ENCODE measurements around the gene FCHO1. TPM values are rescaled to one million over a fixed set of nuclear protein-coding genes. Genes with fewer than 3 reads are reported as not detected.

The FCHO1 gene
- total and polyA plus RNA-seq, 10 of the 15 experiments (the other 5 are each of a cell fraction or from before 2014, with no cell fraction given), result 0.14 to 45.8 (median 15.8) TPM

- TF ChIP-seq SKIL (IDR thresholded peaks at IDR 0.05; ENCODE audit: low read depth, poor library complexity, severe bottlenecking) (no peak), EZH2 (IDR thresholded peaks at IDR 0.05; ENCODE audit: borderline replicate concordance, control insufficient read depth, low read depth, low read length) (no peak), ZZZ3 (IDR thresholded peaks at IDR 0.05; ENCODE audit: control insufficient read depth, insufficient read length, low read depth) (no peak), CEBPZ (IDR thresholded peaks at IDR 0.05; ENCODE audit: low read depth, low read length) (no peak), KAT2A (conservative IDR thresholded peaks at IDR 0.05; ENCODE audit: control insufficient read depth, low read depth, low read length) (no peak), NR2F1 (conservative IDR thresholded peaks at IDR 0.05) (no peak), BRCA1 (IDR thresholded peaks at IDR 0.05; ENCODE audit: low read depth, low read length) (no peak), RAD51 (IDR thresholded peaks at IDR 0.05) (no peak), ZBTB11 (CRISPR knock-in tag; IDR thresholded peaks at IDR 0.05) (no peak), RUNX3 (IDR thresholded peaks at IDR 0.05; ENCODE audit: low read length) (no peak), CBX5 (IDR thresholded peaks at IDR 0.05; ENCODE audit: low read depth) (no peak), STAT3 (IDR thresholded peaks at IDR 0.05; ENCODE audit: low read depth, low read length) (no peak)
Measured at GRCh38 chr19:17765069-17765618, 13.9 kb downstream of the FCHO1 start (continued).

All from GM12878 (cell line).